ENCODE results near the gene ALDOA. TPM values are rescaled to one million over a fixed set of nuclear protein-coding genes. Genes with fewer than 3 reads are reported as not detected.

ALDOA gene
- total RNA-seq, 6 donors from 2014 or later, result 303 to 964 (median 731) TPM

DNA sequence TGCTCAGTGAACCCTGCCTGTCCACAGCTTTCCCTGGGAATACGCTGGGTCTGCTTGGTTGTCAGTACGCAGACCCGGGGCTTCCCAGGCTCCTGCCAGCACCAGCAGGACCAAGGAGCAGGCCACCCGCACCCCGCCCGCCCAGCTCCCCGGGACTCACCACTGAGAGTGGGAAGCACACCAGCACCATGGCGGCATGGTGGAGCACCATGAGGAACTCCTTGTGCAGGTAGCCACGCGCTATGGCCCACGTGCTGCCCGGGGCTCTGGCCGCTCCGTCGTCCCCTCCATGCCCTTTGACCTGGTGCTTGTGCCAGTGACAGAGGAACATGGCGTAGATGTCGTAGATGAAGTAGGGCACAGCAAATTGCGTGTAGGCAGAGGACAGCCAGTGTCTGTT lies 39.1 kb upstream of the ALDOA start:
- DNase-seq, result peak in 1 of 2 donors; percentile 82
- Histone ChIP-seq H3K27ac (no peak overlapping the region), H3K9me3 (no peaks in the 10 kb centered on the region), H3K4me3 (no peak overlapping the region), H3K36me3 (no peaks in the 10 kb centered on the region), H3K27me3 (peaks cover 0 to 25% (median 17%) of the 10 kb centered on the region in 4 donors), H3K4me1 (peaks cover 5 to 17% (median 11%) of the 10 kb centered on the region in 4 donors)
- WGBS, 2 donors, result 89 to 95% methylated on average over 17 to 18 of the region's 18 CpGs
- TF ChIP-seq, protein P1, sequence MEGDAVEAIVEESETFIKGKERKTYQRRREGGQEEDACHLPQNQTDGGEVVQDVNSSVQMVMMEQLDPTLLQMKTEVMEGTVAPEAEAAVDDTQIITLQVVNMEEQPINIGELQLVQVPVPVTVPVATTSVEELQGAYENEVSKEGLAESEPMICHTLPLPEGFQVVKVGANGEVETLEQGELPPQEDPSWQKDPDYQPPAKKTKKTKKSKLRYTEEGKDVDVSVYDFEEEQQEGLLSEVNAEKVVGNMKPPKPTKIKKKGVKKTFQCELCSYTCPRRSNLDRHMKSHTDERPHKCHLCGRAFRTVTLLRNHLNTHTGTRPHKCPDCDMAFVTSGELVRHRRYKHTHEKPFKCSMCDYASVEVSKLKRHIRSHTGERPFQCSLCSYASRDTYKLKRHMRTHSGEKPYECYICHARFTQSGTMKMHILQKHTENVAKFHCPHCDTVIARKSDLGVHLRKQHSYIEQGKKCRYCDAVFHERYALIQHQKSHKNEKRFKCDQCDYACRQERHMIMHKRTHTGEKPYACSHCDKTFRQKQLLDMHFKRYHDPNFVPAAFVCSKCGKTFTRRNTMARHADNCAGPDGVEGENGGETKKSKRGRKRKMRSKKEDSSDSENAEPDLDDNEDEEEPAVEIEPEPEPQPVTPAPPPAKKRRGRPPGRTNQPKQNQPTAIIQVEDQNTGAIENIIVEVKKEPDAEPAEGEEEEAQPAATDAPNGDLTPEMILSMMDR (IDR thresholded peaks at IDR 0.05), result no peak
- no peak for TF ChIP-seq POLR2A (IDR thresholded peaks at IDR 0.05)
- no peak for TF ChIP-seq EP300 (IDR thresholded peaks at IDR 0.05)
- no peak for TF ChIP-seq POLR2AphosphoS5 (IDR thresholded peaks at IDR 0.05)
- ATAC-seq (ENCODE audit: low FRiP score in 2 of 2), result no peak

DNA sequence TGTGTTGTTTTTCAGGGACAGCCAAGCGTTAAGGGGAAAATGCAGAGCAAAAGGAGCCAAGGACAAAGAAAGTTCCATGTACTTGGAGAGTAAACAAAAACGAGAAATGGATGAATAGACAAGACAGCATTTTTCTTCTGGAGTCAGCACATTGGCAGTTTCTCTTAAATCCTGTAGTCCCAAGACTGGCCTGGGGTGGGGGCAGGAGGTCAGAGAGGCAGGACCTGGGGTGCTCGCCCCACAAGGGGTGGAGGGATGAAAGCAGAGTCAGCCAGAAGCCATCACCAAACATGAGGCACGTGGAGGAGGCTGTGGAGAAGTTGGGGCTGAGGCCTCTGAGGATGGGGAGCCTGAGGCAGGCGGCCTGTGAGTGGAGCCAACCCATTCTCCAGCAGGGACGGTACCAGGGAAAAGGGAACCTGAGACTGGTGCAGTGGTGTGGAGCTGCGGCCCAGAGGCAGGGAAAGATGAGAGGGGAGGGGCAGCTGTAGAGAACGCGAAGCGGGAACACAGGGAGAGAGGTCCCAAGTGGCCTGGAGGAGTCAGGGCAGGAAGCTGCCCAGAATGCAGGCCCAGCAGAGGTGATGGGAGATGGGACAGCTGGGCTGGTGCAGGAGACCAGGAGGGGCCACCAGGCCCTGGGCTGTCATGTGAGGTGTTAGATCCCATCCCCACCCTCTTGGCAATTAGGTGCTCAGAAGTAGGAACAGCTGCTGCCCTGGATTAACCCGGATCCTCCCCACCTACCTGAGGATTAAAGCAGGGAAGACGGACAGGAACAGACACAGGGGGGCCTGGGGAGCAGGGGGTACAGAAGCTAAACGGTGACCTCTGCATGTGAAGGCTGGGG lies 37.7 kb upstream of the ALDOA start:
- Histone ChIP-seq H3K4me3 (no peak overlapping the region), H3K27ac (no peak overlapping the region), H3K9me3 (no peaks in the 10 kb centered on the region), H3K4me1 (peaks cover 3 to 16% (median 7%) of the 10 kb centered on the region in 4 donors), H3K27me3 (peaks cover 0 to 31% (median 22%) of the 10 kb centered on the region in 4 donors), H3K36me3 (no peaks in the 10 kb centered on the region)
- 43 to 44% methylated on average over 12 of the region's 13 CpGs for WGBS, 2 donors
- TF ChIP-seq, protein P1 (IDR thresholded peaks at IDR 0.05), result no peak
- TF ChIP-seq POLR2AphosphoS5 (IDR thresholded peaks at IDR 0.05), result no peak
- no peak for TF ChIP-seq POLR2A (IDR thresholded peaks at IDR 0.05)
- TF ChIP-seq EP300 (IDR thresholded peaks at IDR 0.05), result no peak
- ATAC-seq (ENCODE audit: low FRiP score in 2 of 2), result no peak
- DNase-seq, result no peak

DNA sequence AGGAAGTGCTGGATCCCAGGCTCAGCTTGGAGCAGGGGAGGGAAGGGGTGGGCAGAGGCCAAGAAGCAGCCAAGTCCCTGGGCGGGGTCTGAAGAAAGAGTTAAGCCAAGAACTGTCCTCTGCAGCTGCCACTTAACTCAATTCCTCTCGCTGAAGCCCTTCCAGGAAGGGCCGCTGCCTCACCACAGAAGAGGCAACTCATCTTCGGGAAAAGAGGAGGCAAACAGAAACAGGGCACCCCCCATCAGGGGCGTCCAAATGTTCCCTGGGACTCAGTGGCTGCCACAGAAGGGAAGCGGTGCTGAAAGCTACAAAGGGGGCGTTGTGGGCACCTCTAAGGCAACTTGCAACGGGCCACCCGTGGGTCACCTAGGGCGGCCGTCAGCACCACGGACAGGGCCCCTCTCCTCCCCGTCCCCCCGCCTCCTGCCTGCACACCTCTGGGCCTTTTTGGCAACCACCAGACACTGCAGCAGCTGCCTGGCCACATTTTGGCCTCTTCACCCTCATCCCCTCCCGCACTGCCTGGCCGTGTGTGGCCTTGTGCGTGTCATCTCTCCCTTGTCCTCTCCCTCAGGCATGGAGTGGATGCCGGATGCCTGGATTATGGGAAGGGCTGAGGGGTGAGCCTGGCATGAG lies 37.0 kb upstream of the ALDOA start:
- H3K9me3 ChIP-seq, result no peaks in the 10 kb centered on the region
- TF ChIP-seq POLR2A (IDR thresholded peaks at IDR 0.05) (no peak), POLR2AphosphoS5 (IDR thresholded peaks at IDR 0.05) (no peak), EP300 (IDR thresholded peaks at IDR 0.05) (no peak)
- TF ChIP-seq, protein P1 (IDR thresholded peaks at IDR 0.05), result no peak
- H3K27me3 ChIP-seq, result peaks cover 0 to 38% (median 22%) of the 10 kb centered on the region in 4 donors
- DNase-seq (peak in 1 of 2 donors; percentile 79), ATAC-seq (ENCODE audit: low FRiP score in 2 of 2) (peak in 1 of 2 donors; percentile 13)
- H3K4me3 ChIP-seq, result no peak overlapping the region
- H3K4me1 ChIP-seq, result peaks cover 3 to 16% (median 7%) of the 10 kb centered on the region in 4 donors
- no peak overlapping the region for H3K27ac ChIP-seq
- no peaks in the 10 kb centered on the region for H3K36me3 ChIP-seq
- WGBS, 2 donors, result 18 to 22% methylated on average over 13 to 16 of the region's 18 CpGs

DNA sequence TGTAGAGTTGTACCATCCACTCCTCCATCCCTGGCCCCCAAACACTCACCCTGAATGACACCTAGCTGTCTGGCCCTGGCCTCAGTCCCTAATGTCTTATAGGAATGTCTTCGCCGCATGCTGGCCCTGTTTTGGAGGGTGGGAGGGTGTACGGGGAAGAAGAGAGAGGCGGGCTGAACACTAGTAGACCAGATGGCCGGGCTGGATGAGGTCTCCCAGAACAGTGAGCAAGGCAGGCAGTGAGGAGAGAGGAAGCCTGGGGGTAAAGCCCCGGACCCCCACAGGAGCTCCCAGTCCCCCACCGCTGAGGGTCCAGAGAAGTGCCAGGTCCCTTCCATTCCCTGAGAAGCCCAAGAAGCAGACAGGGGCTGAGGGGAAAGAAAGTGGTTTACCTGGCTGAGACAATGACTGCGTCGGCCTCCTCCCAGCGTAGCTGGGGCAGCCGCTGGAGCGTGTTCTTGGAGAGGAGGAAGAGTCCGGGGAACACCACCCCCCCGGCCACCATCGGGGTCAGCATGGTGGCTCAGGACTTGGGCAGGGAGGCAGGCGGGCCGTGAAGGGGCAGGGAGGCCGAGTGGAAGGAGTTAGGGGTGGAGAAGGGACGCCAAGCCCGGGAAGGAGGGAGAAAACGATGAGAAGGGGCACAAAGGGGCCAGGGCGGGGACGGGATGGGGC lies 35.4 kb upstream of the ALDOA start:
- no peaks in the 10 kb centered on the region for H3K36me3 ChIP-seq
- ATAC-seq (ENCODE audit: low FRiP score in 2 of 2) (no peak), DNase-seq (no peak)
- peaks cover 3 to 16% (median 7%) of the 10 kb centered on the region in 4 donors for H3K4me1 ChIP-seq
- H3K27ac ChIP-seq, result no peak overlapping the region
- peaks cover 0 to 38% (median 22%) of the 10 kb centered on the region in 4 donors for H3K27me3 ChIP-seq
- H3K9me3 ChIP-seq, result no peaks in the 10 kb centered on the region
- 22 to 27% methylated on average over 21 of the region's 23 CpGs for WGBS, 2 donors
- TF ChIP-seq POLR2AphosphoS5 (IDR thresholded peaks at IDR 0.05) (no peak), EP300 (IDR thresholded peaks at IDR 0.05) (no peak), POLR2A (IDR thresholded peaks at IDR 0.05) (no peak)
- no peak overlapping the region for H3K4me3 ChIP-seq
